Testis (tissue), 5 donors: ENCODE results near the gene RNMT. TPM values are rescaled to one million over a fixed set of nuclear protein-coding genes. Genes with fewer than 3 reads are reported as not detected.
A peak's percentile ranks its signal among the peaks of the same experiment; 100 is the strongest.
"Not testable (repeated sequence)": the region's sequence is repeated elsewhere in the genome, so short reads cannot be mapped to it uniquely, and the experiment has no call there.

Experiments
- DNase-seq: peaks from one replicate; pipeline ENCODE4 v3.0.0-alpha.2; 2019
- H3K27ac ChIP-seq, 2 donors: fragments of 200-600 bp; sonication (generic); one replicate each; pipeline ENCODE4 v1.5.1; 2019
- H3K27me3 ChIP-seq: fragments of 200-600 bp; sonication (generic); one replicate; pipeline ENCODE4 v1.5.1; 2019
- H3K36me3 ChIP-seq: fragments of 200-600 bp; sonication (generic); one replicate; pipeline ENCODE4 v1.5.1; 2017; ENCODE audit warnings: low read depth; ENCODE audit errors: missing control alignments
- H3K4me1 ChIP-seq: fragments of 200-600 bp; sonication (generic); one replicate; pipeline ENCODE4 v1.5.1; 2019
- H3K4me3 ChIP-seq, 2 donors: fragments of 200-600 bp; sonication (generic); one replicate each; pipeline ENCODE4 v1.5.1; 2017 to 2019
- H3K9me3 ChIP-seq: fragments of 200-600 bp; sonication (generic); one replicate; pipeline ENCODE4 v1.5.1; 2017
- CTCF ChIP-seq, 3 experiments: fragments of 450-650 bp in 2 of 3; fragments of 200-600 bp in 1 of 3; sonication (generic) in 1 of 3; IDR thresholded peaks; one replicate each; pipeline ENCODE4 v1.5.1; 2016 to 2019; ENCODE audit warnings: antibody characterized with exemption in 3 of 3, mild to moderate bottlenecking in 2 of 3, moderate library complexity in 1 of 3
- POLR2A ChIP-seq: fragments of 450-650 bp; IDR thresholded peaks from one replicate; pipeline ENCODE4 v1.6.1; 2017; ENCODE audit warnings: antibody characterized with exemption, mild to moderate bottlenecking, moderate library complexity
- WGBS, 2 donors: methylation state at CpG; one replicate each; pipeline ENCODE4 v1.1.5; 2018; 5-methylcytosine and 5-hydroxymethylcytosine counted together
- intact Hi-C: fragments of 100-400 bp; cut with DNase I; formaldehyde crosslinking; loops from one replicate; pipeline ENCODE4 v1.15.1; 2023; ENCODE audit warnings: low total_unique reads
- long read RNA-seq, 2 donors: transcript quantifications; one replicate each; lab custom pipeline, GENCODE V29; 2026
- polyA plus RNA-seq: library from polyadenylated mRNA; stranded (reverse); fragments of 350-450 nt; fragmentation: Illumina TruSeq; extraction: RNeasy Lipid Tissue Mini Kit (QIAGEN cat#74804); gene quantifications from one replicate; pipeline ENCODE4 v1.2.3, GENCODE V29; 2014; ENCODE audit warnings: low read depth, low replicate concordance; ENCODE audit not compliant: insufficient read depth
- total RNA-seq, 2 donors: library from RNA; depleted of rRNA; stranded (reverse); fragments of >200 nt; gene quantifications; one replicate each; pipeline ENCODE4 v1.2.3, GENCODE V29; 2016

Gene RNMT
- total RNA-seq (10 to 100 TPM; 30.5 to 31.3 TPM), polyA plus RNA-seq (30.9 TPM)
- long read RNA-seq, donor 1, full-length matches to known transcripts, result 9 of 9 reads
- long read RNA-seq, donor 1, partial matches to known transcripts, result 0 of 9 reads
- long read RNA-seq, donor 1, other reads (novel, unspliced or antisense), result 0 of 9 reads
- long read RNA-seq, donor 2, full-length matches to known transcripts, result 2 of 2 reads
- long read RNA-seq, donor 2, partial matches to known transcripts, result 0 of 2 reads
- long read RNA-seq, donor 2, other reads (novel, unspliced or antisense), result 0 of 2 reads

GRCh38 chr18:13726232-13726971 lies at the start of gene RNMT, which contains the start of gene FAM210A:
Gene RNMT (plus strand): TSS chr18:13726673. CDS start chr18:13731518, 4,845 bp downstream.
Gene FAM210A (minus strand): TSS chr18:13726558. CDS start chr18:13682077, 44,481 bp downstream.
- H3K36me3 ChIP-seq, result no peaks in the 10 kb centered on the region
- no peaks in the 10 kb centered on the region for H3K27me3 ChIP-seq
- peak; percentile 98 for DNase-seq
- H3K4me1 ChIP-seq, result peaks cover 25% of the 10 kb centered on the region
- H3K27ac ChIP-seq, result peak within 1 kb of the TSS; percentile 91 to 93
- H3K4me3 ChIP-seq, result peak within 1 kb of the TSS; percentile 73 to 93
- no peaks in the 10 kb centered on the region for H3K9me3 ChIP-seq
- intact Hi-C loops, result no loop called here
- TF ChIP-seq CTCF (IDR thresholded peaks at IDR 0.05) (peak in 2 of 3 experiments; percentile 1 to 34), POLR2A (peak; percentile 22)
- WGBS, 2 donors, result 0 to 2% methylated on average over 18 to 64 of the region's 76 CpGs

- H3K27me3 ChIP-seq, intact Hi-C loops, H3K4me3 ChIP-seq, H3K9me3 ChIP-seq, DNase-seq, H3K27ac ChIP-seq, H3K36me3 ChIP-seq, H3K4me1 ChIP-seq: not testable (repeated sequence)
- WGBS, 2 donors, result 97% methylated on average over 13 of the region's 13 CpGs
These were observed 49.1 kb upstream of the RNMT start for GRCh38 chr18:13677350-13677749.

DNA sequence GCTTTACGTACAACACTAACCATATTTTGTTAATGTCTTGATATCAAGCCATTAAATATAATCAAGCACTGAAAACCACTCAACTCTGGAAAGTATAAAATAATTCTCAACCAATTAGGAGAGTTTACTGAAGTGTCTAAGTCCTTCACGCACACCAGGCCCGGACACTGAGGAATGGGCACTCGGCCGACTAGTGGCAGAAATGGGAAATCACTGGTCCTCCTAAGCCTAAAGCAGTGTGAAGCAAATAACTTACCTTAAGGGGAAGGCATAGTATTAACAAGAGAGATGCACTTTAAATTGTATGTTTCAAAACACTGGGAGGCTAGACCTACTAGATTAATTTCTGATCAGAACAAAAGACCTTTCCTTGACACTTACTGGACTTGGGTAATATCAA lies 45.9 kb upstream of the RNMT start:
- Histone ChIP-seq H3K27ac (no peak overlapping the region), H3K4me1 (no peaks in the 10 kb centered on the region), H3K9me3 (no peaks in the 10 kb centered on the region), H3K36me3 (no peaks in the 10 kb centered on the region), H3K4me3 (no peak overlapping the region), H3K27me3 (no peaks in the 10 kb centered on the region)
- intact Hi-C loops, result no loop called here
- peak in 2 of 3 experiments; percentile 23 to 28 for TF ChIP-seq CTCF (IDR thresholded peaks at IDR 0.05)
- TF ChIP-seq POLR2A, result no peak
- WGBS, 2 donors, result 69 to 92% methylated on average over 5 of the region's 5 CpGs
- DNase-seq, result no peak

DNA sequence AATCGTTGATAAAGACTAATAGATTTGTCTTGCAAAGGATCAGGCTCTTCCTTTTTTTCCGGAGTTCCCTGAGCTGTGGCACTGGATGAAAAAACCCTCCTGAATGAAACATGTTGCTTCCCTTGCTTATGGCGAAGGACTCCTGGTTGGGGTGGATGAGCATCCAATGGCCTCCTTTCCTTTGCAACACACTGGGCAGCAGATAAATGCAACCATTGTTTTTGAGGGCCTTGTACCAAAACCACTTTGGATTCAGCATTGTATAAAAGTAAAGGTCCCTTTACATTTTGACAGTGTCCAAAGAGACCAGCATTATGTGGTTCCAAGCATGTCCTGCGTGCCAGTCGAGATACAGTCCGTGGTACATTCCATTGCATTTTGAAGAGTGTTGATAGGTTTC lies 44.8 kb upstream of the RNMT start:
- DNase-seq, result no peak
- Histone ChIP-seq H3K4me1 (no peaks in the 10 kb centered on the region), H3K4me3 (no peak overlapping the region), H3K27me3 (no peaks in the 10 kb centered on the region), H3K9me3 (no peaks in the 10 kb centered on the region), H3K36me3 (no peaks in the 10 kb centered on the region), H3K27ac (no peak overlapping the region)
- TF ChIP-seq POLR2A (no peak), CTCF (IDR thresholded peaks at IDR 0.05) (no peak)
- 90 to 95% methylated on average over 6 of the region's 6 CpGs for WGBS, 2 donors
- intact Hi-C loops, result no loop called here

- H3K4me3 ChIP-seq, result no peak overlapping the region
- no peaks in the 10 kb centered on the region for H3K9me3 ChIP-seq
- WGBS, 2 donors, result 93 to 94% methylated on average over 4 of the region's 4 CpGs
- intact Hi-C loops, result no loop called here
- no peak for DNase-seq
- no peak overlapping the region for H3K27ac ChIP-seq
- H3K4me1 ChIP-seq, result no peaks in the 10 kb centered on the region
- no peak for TF ChIP-seq POLR2A
- TF ChIP-seq CTCF (IDR thresholded peaks at IDR 0.05), result no peak
- H3K27me3 ChIP-seq, result no peaks in the 10 kb centered on the region
- H3K36me3 ChIP-seq, result no peaks in the 10 kb centered on the region
These were observed 41.9 kb upstream of the RNMT start for GRCh38 chr18:13684546-13684945.
